KBM-7 (cell line): ENCODE results near the gene RHBDL2.
"Not testable (repeated sequence)": the region's sequence is repeated elsewhere in the genome, so short reads cannot be mapped to it uniquely, and the experiment has no call there.

Experiments used
- DNase-seq: peaks from one replicate; pipeline ENCODE4 v3.0.0-alpha.2; 2015
- in situ Hi-C: fragments of 300-500 bp; cut with MboI; formaldehyde crosslinking; loops from 2 replicates; pipeline ENCODE4 v1.14.3; 2020; ENCODE audit warnings: low sequenced_read_pairs, low pct_unique_long_range_greater_than_20kb, mixed read lengths

The RHBDL2 gene

GRCh38 chr1:38845088-38845487 is 96.5 kb downstream of the RHBDL2 start:
- DNase-seq = not testable (repeated sequence)
- in situ Hi-C loops = loop anchor here (25.0 kb wide), 1 partner anchor 808 kb away; the partner anchor contains the start of gene POU3F1

GRCh38 chr1:38840281-38840680 is 101.3 kb downstream of the RHBDL2 start:
- DNase-seq = no peak
- in situ Hi-C loops = loop anchor here (25.0 kb wide), 1 partner anchor 803 kb away; the partner anchor contains the start of gene POU3F1

GRCh38 chr1:38839363-38839762 is 102.3 kb downstream of the RHBDL2 start:
- in situ Hi-C loops = loop anchor here (25.0 kb wide), 1 partner anchor 802 kb away; the partner anchor contains the start of gene POU3F1
- DNase-seq = no peak

GRCh38 chr1:38836316-38836715 is 105.3 kb downstream of the RHBDL2 start:
- DNase-seq = not testable (repeated sequence)
- in situ Hi-C loops = loop anchor here (25.0 kb wide), 1 partner anchor 799 kb away; the partner anchor contains the start of gene POU3F1
